Neural progenitor cell (in vitro differentiated cells): ENCODE measurements around the gene HES7. TPM values are rescaled to one million over a fixed set of nuclear protein-coding genes. Genes with fewer than 3 reads are reported as not detected.

Experiments
- DNase-seq: peaks from one replicate; pipeline ENCODE4 v3.0.0-alpha.2; 2016; ENCODE audit warnings: low spot score
- H2AFZ ChIP-seq: fragments of 200-600 bp; sonication (generic); replicated peaks from 2 replicates; pipeline ENCODE4 v1.6.1; 2016; ENCODE audit warnings: antibody characterized with exemption
- H3F3A ChIP-seq: fragments of 200-600 bp; sonication (generic); 2 replicates; pipeline ENCODE4 v1.6.1; 2016; ENCODE audit warnings: antibody characterized with exemption, low read depth
- H3K27ac ChIP-seq: fragments of 200-600 bp; sonication (generic); 2 replicates; pipeline ENCODE4 v1.5.1; 2016; ENCODE audit warnings: mild to moderate bottlenecking
- H3K27me3 ChIP-seq: fragments of 200-600 bp; sonication (generic); 2 replicates; pipeline ENCODE4 v1.6.1; 2016; ENCODE audit warnings: mild to moderate bottlenecking, moderate library complexity
- H3K36me3 ChIP-seq: fragments of 200-600 bp; sonication (generic); 2 replicates; pipeline ENCODE4 v1.5.1; 2016
- H3K4me1 ChIP-seq: fragments of 200-600 bp; sonication (generic); 2 replicates; pipeline ENCODE4 v1.6.1; 2016; ENCODE audit warnings: mixed run types
- H3K4me2 ChIP-seq: fragments of 200-600 bp; sonication (generic); 2 replicates; pipeline ENCODE4 v1.6.1; 2016
- H3K4me3 ChIP-seq: fragments of 200-600 bp; sonication (generic); 2 replicates; pipeline ENCODE4 v1.5.1; 2016
- H3K79me2 ChIP-seq: fragments of 200-600 bp; sonication (generic); 2 replicates; pipeline ENCODE4 v1.6.1; 2016; ENCODE audit warnings: low read depth
- H3K9ac ChIP-seq: fragments of 200-600 bp; sonication (generic); 2 replicates; pipeline ENCODE4 v1.6.1; 2016
- H3K9me3 ChIP-seq: fragments of 200-600 bp; sonication (generic); 2 replicates; pipeline ENCODE4 v1.5.1; 2016; ENCODE audit warnings: low read depth
- H4K20me1 ChIP-seq: fragments of 200-600 bp; sonication (generic); 2 replicates; pipeline ENCODE4 v1.6.1; 2016; ENCODE audit warnings: low read depth
- H3K27ac Mint-ChIP-seq: 3 replicates; pipeline ENCODE4 v1.8.0; 2021; ENCODE audit warnings: mixed read lengths
- H3K27me3 Mint-ChIP-seq: 2 replicates; pipeline ENCODE4 v1.8.0; 2022; ENCODE audit warnings: low read depth, mild to moderate bottlenecking, inconsistent platforms, moderate library complexity, mixed read lengths; ENCODE audit not compliant: insufficient read depth
- H3K36me3 Mint-ChIP-seq: 3 replicates; pipeline ENCODE4 v1.8.0; 2021; ENCODE audit warnings: mixed read lengths
- H3K4me1 Mint-ChIP-seq: 3 replicates; pipeline ENCODE4 v1.8.0; 2021; ENCODE audit warnings: mixed read lengths
- H3K4me3 Mint-ChIP-seq: 3 replicates; pipeline ENCODE4 v1.8.0; 2021; ENCODE audit warnings: mild to moderate bottlenecking, moderate library complexity, mixed read lengths
- H3K9me3 Mint-ChIP-seq: 3 replicates; pipeline ENCODE4 v1.8.0; 2020; ENCODE audit warnings: mixed read lengths
- EZH2 ChIP-seq: fragments of 200-600 bp; sonication (generic); IDR thresholded peaks from 2 replicates; pipeline ENCODE4 v1.6.1; 2017; ENCODE audit warnings: antibody characterized with exemption, mild to moderate bottlenecking, moderate library complexity
- EZH2phosphoT487 ChIP-seq: fragments of 200-600 bp; sonication (generic); IDR thresholded peaks from 2 replicates; pipeline ENCODE4 v1.6.1; 2017; ENCODE audit warnings: antibody characterized with exemption
- total RNA-seq: library from RNA; depleted of rRNA; stranded (reverse); fragments of >200 nt; gene quantifications from 2 replicates; pipeline ENCODE4 v1.2.3, GENCODE V29; 2015; ENCODE audit warnings: low replicate concordance
- TF ChIP-seq, protein P1 (sequence below): fragments of 200-600 bp; sonication (generic); IDR thresholded peaks from 2 replicates; pipeline ENCODE4 v1.5.1; 2017; ENCODE audit warnings: antibody characterized with exemption, mild to moderate bottlenecking

HES7 gene
- total RNA-seq, 1 donor from 2014 or later, result not detected

GRCh38 chr17:8128125-8128784 lies 4.3 kb upstream of the HES7 start:
- H3K9me3 Mint-ChIP-seq, result peaks cover 8% of the 10 kb centered on the region
- no peaks in the 10 kb centered on the region for H3K9me3 ChIP-seq
- H4K20me1 ChIP-seq, result peaks cover 18% of the 10 kb centered on the region
- H3K79me2 ChIP-seq, result no peaks in the 10 kb centered on the region
- no peak overlapping the region for H3K27ac Mint-ChIP-seq
- H3K27me3 ChIP-seq, result peaks cover 78% of the 10 kb centered on the region
- H3K36me3 ChIP-seq, result no peaks in the 10 kb centered on the region
- TF ChIP-seq EZH2phosphoT487 (no peak), EZH2 (no peak)
- TF ChIP-seq, protein P1, sequence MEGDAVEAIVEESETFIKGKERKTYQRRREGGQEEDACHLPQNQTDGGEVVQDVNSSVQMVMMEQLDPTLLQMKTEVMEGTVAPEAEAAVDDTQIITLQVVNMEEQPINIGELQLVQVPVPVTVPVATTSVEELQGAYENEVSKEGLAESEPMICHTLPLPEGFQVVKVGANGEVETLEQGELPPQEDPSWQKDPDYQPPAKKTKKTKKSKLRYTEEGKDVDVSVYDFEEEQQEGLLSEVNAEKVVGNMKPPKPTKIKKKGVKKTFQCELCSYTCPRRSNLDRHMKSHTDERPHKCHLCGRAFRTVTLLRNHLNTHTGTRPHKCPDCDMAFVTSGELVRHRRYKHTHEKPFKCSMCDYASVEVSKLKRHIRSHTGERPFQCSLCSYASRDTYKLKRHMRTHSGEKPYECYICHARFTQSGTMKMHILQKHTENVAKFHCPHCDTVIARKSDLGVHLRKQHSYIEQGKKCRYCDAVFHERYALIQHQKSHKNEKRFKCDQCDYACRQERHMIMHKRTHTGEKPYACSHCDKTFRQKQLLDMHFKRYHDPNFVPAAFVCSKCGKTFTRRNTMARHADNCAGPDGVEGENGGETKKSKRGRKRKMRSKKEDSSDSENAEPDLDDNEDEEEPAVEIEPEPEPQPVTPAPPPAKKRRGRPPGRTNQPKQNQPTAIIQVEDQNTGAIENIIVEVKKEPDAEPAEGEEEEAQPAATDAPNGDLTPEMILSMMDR, result no peak
- H3K9ac ChIP-seq, result no peak overlapping the region
- H3K4me1 Mint-ChIP-seq, result peaks cover 26% of the 10 kb centered on the region
- H2AFZ ChIP-seq, result no peak overlapping the region
- no peak overlapping the region for H3K27ac ChIP-seq
- H3K4me1 ChIP-seq, result peaks cover 14% of the 10 kb centered on the region
- peaks cover 50% of the 10 kb centered on the region for H3K27me3 Mint-ChIP-seq
- H3K4me3 ChIP-seq, result no peak overlapping the region
- DNase-seq, result no peak
- peaks cover 2% of the 10 kb centered on the region for H3K36me3 Mint-ChIP-seq
- peak overlapping the region; percentile 34 for H3K4me3 Mint-ChIP-seq
- H3F3A ChIP-seq, result peaks cover 47% of the 10 kb centered on the region
- H3K4me2 ChIP-seq, result no peak overlapping the region

DNA sequence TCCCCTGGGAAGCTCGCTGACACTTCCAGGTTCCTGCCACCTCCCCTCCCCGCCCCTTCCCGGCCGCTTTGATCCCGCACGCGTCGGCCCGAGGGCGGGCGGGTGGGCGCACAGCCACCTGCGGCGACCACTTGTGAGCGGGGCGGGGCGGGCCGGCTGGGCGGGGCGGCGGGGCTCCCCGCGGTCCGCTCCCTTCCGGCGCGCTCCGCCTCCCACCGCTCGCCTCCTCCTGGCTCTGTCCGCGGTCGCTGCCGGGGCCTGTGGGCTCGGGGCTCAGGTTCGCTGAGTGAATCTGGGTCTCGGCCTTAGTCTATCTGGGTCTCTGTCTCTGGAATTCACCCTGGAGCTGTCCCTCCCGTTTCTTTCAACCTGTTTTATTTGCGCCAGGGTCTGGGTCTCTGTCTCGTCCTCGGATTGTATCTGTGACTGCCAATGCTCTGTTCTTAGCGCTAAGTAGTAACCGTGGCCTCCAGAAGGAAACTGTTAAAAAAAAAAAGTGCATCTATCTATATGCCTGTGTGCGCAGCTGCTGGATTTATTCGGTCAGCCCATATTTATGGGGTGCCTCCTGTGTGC lies 2.7 kb upstream of the HES7 start:
- Histone ChIP-seq H3F3A (peaks cover 54% of the 10 kb centered on the region), H3K4me1 (peaks cover 14% of the 10 kb centered on the region), H3K4me2 (peak overlapping the region; percentile 90), H3K9me3 (no peaks in the 10 kb centered on the region), H3K79me2 (no peaks in the 10 kb centered on the region), H3K27me3 (peaks cover 95% of the 10 kb centered on the region), H3K9ac (no peak overlapping the region), H3K27ac (no peak overlapping the region), H2AFZ (peak overlapping the region; percentile 74), H3K4me3 (peak overlapping the region; percentile 75), H4K20me1 (peaks cover 18% of the 10 kb centered on the region), H3K36me3 (no peaks in the 10 kb centered on the region)
- H3K27ac Mint-ChIP-seq, result no peak overlapping the region
- H3K4me1 Mint-ChIP-seq, result peaks cover 25% of the 10 kb centered on the region
- peak overlapping the region; percentile 92 for H3K4me3 Mint-ChIP-seq
- H3K9me3 Mint-ChIP-seq, result peaks cover 8% of the 10 kb centered on the region
- peak; percentile 81 for DNase-seq
- H3K36me3 Mint-ChIP-seq, result peaks cover 2% of the 10 kb centered on the region
- TF ChIP-seq EZH2phosphoT487 (peak; percentile 27), EZH2 (no peak)
- peaks cover 56% of the 10 kb centered on the region for H3K27me3 Mint-ChIP-seq

- Mint-ChIP-seq H3K4me1 (peaks cover 27% of the 10 kb centered on the region), H3K27me3 (peaks cover 60% of the 10 kb centered on the region), H3K27ac (peak overlapping the region; percentile 0), H3K4me3 (peak overlapping the region; percentile 91), H3K36me3 (peaks cover 2% of the 10 kb centered on the region), H3K9me3 (peaks cover 7% of the 10 kb centered on the region)
- H3K4me3 ChIP-seq, result peak overlapping the region; percentile 75
- TF ChIP-seq EZH2 (no peak), EZH2phosphoT487 (no peak)
- TF ChIP-seq, protein P1, result no peak
- H3K36me3 ChIP-seq, result no peaks in the 10 kb centered on the region
- H3K9me3 ChIP-seq, result no peaks in the 10 kb centered on the region
- DNase-seq, result peak; percentile 82
- H3K4me1 ChIP-seq, result peaks cover 14% of the 10 kb centered on the region
- H3K79me2 ChIP-seq, result no peaks in the 10 kb centered on the region
- H3K27me3 ChIP-seq, result peaks cover 89% of the 10 kb centered on the region
- H3K9ac ChIP-seq, result no peak overlapping the region
- H4K20me1 ChIP-seq, result peaks cover 22% of the 10 kb centered on the region
- peaks cover 59% of the 10 kb centered on the region for H3F3A ChIP-seq
- H2AFZ ChIP-seq, result peak overlapping the region; percentile 74
- no peak overlapping the region for H3K27ac ChIP-seq
- peak overlapping the region; percentile 90 for H3K4me2 ChIP-seq
Observed at GRCh38 chr17:8125947-8126490, 2.1 kb upstream of the HES7 start.
